Measurements from ENCODE around the gene GTPBP8. TPM values are rescaled to one million over a fixed set of nuclear protein-coding genes. Genes with fewer than 3 reads are reported as not detected.

The GTPBP8 gene
- total and polyA plus RNA-seq, 10 of the 15 experiments (the other 5 are each of a cell fraction or from before 2014, with no cell fraction given) = 10.3 to 29.0 (median 17.0) TPM

- TF ChIP-seq SREBF2 (IDR thresholded peaks at IDR 0.05; ENCODE audit: low read length) (no peak), E2F4 (IDR thresholded peaks at IDR 0.05; ENCODE audit: low read depth, low read length) (no peak), ZBTB40 (IDR thresholded peaks at IDR 0.05; ENCODE audit: borderline replicate concordance) (no peak), RFX5 (IDR thresholded peaks at IDR 0.05; ENCODE audit: low read depth, low read length) (no peak)
Measured at GRCh38 chr3:113006359-113007056, 15.7 kb downstream of the GTPBP8 start (continued).

- Histone ChIP-seq H3K79me2 (ENCODE audit: control insufficient read depth, insufficient read depth, low read length) (no peaks in the 10 kb centered on the region; the same call in none of the 2 replicates), H3K9ac (ENCODE audit: control insufficient read depth, insufficient read depth, low read length) (no peak overlapping the region), H3K27ac (ENCODE audit: control insufficient read depth, insufficient read depth) (no peak overlapping the region), H3K9me3 (replicated peaks; ENCODE audit: control insufficient read depth, insufficient read depth, low read length) (no peaks in the 10 kb centered on the region), H3K27me3 (replicated peaks in 1 of 2; ENCODE audit: control insufficient read depth in 2 of 2, insufficient read depth in 2 of 2, low read length in 1 of 2) (no peaks in the 10 kb centered on the region), H3K4me2 (ENCODE audit: control insufficient read depth, insufficient read depth) (no peak overlapping the region), H3K4me1 (ENCODE audit: control insufficient read depth, insufficient read depth, low read length) (no peaks in the 10 kb centered on the region), H3K36me3 (ENCODE audit: control insufficient read depth in 2 of 2, insufficient read depth in 2 of 2, low read length in 1 of 2) (peaks cover 4 to 37% of the 10 kb centered on the region in 2 experiments), H2AFZ (ENCODE audit: control insufficient read depth, low read depth, low read length) (no peak overlapping the region), H4K20me1 (ENCODE audit: control insufficient read depth, insufficient read depth) (no peaks in the 10 kb centered on the region), H3K4me3 (no peak overlapping the region)
- WGBS (ENCODE audit: insufficient coverage, insufficient replicate concordance, low lambda C conversion rate, missing lambda C conversion rate) = 90% methylated on average over 3 of the region's 3 CpGs
- ChIA-PET SMC1A (ENCODE audit: uncharacterized antibody, unreplicated experiment) (interaction anchor here (1.1 to 4.4 kb wide), 5 partner anchors 10 to 28 kb away, joined by 3 to 22 read pairs (median 3); a partner anchor contains a TSS), CTCF (interaction anchor here (0.6 to 1.7 kb wide), 3 partner anchors 10 to 687 kb away, joined by 3 to 5 read pairs (median 3); no protein-coding TSS in a partner anchor), POLR2A (interaction anchor here (1.0 to 2.3 kb wide), 2 partner anchors 10 to 13 kb away, joined by 3 to 7 read pairs; no protein-coding TSS in a partner anchor), RAD21 (ENCODE audit: unreplicated experiment) (no interaction called here)
- FAIRE-seq (no peak), DNase-seq (ENCODE audit: low read depth, low spot score) (no peak), ATAC-seq (no peak)
- in situ Hi-C loops (cut with MboI) (no loop called here), intact Hi-C loops (cut with micrococcal nuclease; ENCODE audit: unreplicated experiment) (no loop called here)
- no TSS peak for BruUV-seq (replicated peaks)
- TF ChIP-seq IKZF2 (IDR thresholded peaks at IDR 0.05) (no peak), ELK1 (IDR thresholded peaks at IDR 0.05; ENCODE audit: low read depth, low read length) (no peak), CTCF (IDR thresholded peaks at IDR 0.05 in 2 of 3, conservative IDR thresholded peaks at IDR 0.05 in 1 of 3; ENCODE audit: control insufficient read depth in 2 of 3, extremely low read depth in 1 of 3, insufficient read depth in 1 of 3, low read depth in 3 of 3, low read length in 3 of 3) (no peak), ZNF687 (IDR thresholded peaks at IDR 0.05) (no peak)
Measured at GRCh38 chr3:113008117-113008516, 17.3 kb downstream of the GTPBP8 start.

Measured in GM12878 (cell line).